ENCODE data around the gene ZNF195.
"Not testable (repeated sequence)": the region's sequence is repeated elsewhere in the genome, so short reads cannot be mapped to it uniquely, and the experiment has no call there.

- not testable (repeated sequence) for TF ChIP-seq CTCF (IDR thresholded peaks at IDR 0.05; ENCODE audit: low read length); EZH2phosphoT487 (IDR thresholded peaks at IDR 0.05; ENCODE audit: low read length); EZH2 (optimal IDR thresholded peaks at IDR 0.05; ENCODE audit: low read depth, low read length)
Measured at GRCh38 chr11:3397210-3397609, 18.3 kb upstream of the ZNF195 start.
